ENCODE results near the gene STRBP. TPM values are rescaled to one million over a fixed set of nuclear protein-coding genes. Genes with fewer than 3 reads are reported as not detected.

The STRBP gene
- total RNA-seq, 1 donor from 2014 or later: 31.2 TPM

DNA sequence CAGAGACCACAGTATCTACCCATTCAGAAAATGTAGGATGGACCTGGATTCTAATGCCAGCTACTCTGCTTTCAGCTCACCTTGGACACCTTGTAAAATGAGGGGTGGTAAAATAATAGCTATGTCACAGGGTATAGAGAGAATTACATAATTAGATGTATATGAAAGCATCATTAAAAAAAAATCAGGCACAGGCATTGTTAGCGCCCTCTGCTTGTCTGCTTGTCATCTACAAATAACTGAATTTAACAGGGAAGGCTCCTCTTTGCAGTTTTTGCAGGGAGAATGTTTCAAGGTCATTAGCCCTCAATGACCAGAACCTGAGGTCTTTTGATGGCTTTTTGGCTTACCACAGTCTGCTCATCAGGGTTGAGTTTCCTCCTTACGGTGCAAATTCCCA, 176.9 kb downstream of the STRBP start:
- no peak for ATAC-seq

DNA sequence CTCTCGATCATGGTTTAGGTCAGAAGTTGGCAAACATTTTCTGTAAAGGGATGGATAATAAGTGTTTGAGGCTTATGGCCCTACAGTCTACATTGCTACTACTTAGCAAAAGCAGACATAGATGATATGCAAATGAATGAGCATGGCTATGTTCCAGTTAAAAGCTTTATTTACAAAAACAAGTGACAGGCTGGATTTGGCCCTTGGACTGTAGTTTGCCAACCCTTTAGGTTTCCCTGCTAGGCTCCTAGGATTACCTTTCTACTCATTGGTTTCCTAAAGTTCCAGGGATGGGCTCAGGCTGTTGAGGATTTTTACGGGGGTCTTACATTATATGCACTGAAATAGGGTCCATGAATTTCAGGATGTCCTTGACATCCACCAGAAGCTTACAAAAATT, 177.4 kb downstream of the STRBP start:
- no peak for ATAC-seq

DNA sequence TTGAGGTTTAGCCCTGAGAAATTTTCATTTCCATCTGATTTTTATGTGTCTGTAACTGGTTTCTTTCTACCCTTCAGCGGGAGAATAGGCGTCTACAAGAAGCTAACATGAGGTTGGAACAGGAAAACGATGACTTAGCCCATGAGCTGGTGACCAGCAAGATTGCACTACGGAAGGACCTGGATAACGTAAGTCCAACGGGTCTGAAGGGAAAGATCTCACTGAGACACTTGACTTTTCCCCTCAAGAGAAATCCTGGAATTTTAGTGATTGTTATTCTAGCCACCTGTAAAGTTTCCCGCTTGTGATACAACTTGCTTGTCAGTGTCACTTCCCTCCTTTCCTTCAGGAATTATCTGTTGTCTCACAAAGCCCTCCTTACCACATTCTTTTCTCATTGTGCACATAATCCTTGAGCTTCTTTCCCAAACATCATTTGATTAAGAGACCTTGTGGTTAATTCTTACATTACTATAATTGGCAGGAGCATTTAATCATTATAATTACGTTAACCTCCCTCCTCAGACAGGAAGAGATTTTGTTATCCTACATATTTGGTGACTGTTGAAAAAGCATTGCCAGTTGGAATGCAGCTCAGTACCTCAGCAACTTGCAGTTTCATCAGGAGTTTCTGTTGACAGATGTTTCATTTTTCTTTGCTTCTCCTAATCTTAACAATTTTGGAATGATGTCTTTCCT, 178.0 kb downstream of the STRBP start:
- no peak for ATAC-seq

DNA sequence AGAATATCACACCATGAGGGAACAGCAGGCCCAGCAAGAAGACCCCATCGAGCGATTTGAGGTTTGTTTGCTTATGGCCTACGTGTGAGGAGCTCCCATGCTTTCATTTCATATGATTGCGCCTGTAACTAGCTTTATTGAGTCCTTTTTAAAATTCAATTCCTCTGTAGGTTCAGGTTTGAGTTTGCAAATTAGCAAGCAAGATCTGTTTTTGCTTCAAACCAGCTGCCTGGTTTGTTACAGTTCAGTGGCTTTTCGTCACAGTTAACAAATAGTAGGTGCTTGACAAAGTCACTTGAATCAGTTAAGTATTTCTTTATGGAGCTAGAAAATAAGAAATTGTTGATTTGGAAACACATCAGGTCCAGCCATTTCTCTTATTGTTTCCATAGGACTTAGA, 178.6 kb downstream of the STRBP start:
- no peak for ATAC-seq

DNA sequence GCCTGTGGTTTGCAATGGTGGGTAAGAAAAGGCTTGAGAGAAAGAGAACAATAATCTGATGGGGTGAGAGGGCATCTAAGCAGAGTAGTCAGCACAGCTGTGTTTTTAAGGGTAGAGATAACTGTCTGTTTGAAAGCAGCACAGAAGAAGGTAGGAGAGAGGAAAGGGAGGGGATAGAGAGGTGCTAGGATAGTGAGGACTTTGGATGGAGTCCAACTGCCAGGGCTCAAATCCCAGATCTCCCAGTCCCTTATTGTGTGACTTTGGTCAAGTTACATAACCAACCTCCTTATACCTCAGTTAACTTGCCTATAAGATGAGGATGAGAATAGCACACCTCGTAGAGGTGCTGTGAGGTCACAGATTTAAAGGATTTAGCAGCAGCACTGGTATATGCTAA, 179.3 kb downstream of the STRBP start:
- ATAC-seq: no peak

DNA sequence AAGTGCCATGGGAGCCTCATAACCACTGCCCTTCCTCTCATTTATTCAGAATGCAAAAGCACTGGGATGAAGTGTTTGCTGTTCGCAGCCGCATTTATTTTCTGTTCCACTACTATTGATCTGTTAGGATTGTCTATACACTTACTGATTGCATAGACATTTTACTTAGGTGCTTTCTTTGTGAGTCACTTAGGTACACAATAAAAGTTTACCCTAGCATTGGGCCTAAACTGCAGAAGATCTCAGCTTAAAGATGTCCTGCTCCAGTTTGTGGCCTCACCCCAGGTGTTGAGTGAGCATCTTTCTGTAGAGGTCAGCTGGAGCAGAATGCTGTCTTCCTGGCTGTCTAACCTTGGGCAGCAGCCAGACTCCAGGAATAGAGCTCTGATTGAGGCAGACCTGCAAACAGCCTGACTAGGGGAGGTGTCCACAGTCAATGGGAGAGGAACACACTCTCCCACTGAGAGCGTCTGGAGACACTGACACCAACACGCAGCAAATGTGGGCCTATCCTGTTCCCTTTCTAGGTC, 181.0 kb downstream of the STRBP start:
- ATAC-seq: no peak

DNA sequence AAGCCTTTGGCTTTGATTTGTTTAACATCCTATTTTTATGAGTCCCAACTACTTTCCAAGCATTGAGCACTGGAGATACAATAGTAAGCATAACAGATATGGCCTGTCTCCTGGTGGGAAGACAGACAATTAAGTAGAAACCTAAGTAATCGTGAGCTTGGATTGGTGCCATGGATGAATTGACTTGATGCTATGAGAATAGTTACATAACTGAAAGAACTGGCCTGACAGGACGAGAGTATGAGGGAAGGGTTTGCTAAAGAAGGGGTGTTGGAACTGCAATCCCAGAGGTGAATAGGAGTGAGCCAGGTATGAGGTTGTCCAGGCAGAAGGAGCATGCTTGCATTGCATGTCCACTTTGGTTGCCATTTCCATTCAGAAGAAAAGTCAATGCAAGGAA, 182.5 kb downstream of the STRBP start:
- ATAC-seq: peak; percentile 41

DNA sequence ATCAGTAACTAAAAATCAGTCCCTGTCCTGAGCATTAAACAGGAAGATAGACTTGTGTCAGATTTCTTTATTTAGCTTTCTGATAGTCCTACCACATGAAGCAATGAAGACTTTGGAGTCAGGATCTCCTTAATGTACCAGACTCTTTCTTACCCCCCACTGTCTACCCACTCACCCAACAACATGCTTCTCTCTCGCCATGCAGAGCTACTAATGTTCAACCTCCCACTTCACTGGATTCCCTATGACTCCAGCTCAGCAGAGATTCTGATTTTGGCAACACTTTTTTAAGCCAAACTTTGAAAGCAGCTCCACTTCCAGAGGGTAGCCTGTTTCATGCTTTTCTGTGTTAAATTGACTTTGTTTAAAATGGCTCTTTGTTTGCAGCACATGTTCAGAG, 184.1 kb downstream of the STRBP start:
- ATAC-seq: no peak

DNA sequence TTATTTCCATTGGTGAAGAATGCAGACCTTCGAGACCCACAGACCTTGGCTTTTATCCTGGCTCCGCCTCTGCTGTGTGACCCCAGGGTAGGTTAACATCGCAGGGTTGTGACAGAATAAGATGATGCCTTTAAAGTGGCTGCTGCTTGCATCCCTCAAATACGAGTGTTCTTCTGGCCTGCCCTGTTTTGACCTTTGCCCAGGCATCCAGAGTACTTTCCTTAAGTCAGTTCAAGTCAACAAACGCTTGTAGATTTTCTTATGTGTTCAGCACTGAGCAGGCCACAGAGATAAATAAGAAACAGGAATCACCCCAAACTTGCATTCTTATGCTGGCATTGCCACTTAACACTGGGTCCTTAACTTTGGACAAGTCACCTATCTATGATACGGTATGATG, 184.7 kb downstream of the STRBP start:
- no peak for ATAC-seq

DNA sequence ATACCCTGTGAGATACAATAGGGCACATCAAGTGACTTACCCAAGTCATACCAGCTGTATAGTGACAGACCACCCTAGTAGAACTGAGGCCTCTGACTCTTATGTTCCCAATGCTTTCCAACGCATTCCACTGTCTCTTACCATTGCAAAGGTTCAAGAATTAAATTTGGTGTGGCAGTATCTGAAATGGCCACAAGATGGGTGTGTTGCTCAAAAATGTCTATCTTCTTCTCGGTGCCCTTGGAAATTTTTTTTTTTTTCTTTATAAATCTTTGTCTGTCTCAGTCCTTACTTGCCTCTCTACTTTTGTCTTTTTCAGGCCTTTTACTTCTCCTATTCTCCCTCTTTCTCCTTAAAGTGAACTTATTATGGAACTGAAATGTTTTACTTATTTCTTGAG, 186.6 kb downstream of the STRBP start:
- peak; percentile 49 for ATAC-seq

DNA sequence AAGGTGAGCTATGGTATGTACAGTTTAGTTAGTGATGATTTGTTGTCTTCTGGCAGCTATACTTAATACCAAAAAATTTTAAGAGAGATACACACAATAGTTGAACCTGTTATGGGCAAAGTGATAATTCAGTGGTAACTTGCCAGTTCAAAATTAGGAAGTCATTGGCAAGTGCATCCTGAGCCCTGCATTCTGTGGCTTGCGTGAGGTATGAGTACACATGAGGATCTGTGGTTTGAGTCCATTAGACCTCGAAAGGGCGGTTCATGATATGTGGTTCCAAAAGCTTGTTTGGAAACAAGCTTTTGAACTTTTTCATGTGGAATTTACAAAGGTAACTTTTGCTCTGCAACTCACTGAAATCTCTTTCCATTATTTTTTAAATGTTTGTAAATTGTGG, 187.9 kb downstream of the STRBP start:
- ATAC-seq: no peak

DNA sequence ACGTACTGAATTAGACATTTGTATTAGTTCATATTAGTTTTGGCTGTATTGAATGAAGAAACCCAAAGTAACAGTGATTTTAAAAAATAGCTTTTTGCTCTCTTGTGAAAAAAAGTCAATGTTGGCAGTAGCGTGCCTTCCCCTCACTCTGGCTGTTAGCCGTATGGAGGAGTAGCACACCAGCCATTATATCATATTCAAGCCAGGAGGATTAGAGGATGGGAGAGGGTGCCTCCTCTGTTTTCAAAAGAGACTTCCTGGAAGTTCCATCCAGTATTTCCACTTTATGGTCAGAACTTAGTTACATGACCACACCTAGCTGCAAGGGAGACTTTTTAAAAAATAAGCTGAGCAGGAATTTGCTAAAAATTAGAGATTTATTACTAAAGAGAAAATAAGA, 193.8 kb downstream of the STRBP start:
- ATAC-seq: no peak

DNA sequence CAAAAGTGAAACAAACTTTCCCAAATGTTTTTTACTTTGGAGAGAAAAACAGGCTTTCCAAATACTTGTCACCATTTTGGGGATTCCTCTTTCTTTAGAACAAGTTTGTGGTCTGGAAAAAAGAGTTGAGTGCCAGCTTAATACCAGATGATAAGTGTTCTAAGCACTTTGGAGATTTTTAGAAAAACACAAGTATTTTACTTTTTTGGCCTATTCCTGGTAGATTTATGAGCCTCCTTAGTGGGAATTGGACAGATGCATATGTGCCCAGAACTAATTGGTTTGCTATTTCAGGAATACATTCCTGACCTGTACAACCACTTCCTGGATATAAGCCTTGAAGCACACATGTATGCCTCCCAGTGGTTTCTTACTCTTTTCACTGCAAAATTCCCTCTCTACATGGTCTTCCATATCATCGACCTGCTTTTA, 194.4 kb downstream of the STRBP start:
- ATAC-seq: no peak

DNA sequence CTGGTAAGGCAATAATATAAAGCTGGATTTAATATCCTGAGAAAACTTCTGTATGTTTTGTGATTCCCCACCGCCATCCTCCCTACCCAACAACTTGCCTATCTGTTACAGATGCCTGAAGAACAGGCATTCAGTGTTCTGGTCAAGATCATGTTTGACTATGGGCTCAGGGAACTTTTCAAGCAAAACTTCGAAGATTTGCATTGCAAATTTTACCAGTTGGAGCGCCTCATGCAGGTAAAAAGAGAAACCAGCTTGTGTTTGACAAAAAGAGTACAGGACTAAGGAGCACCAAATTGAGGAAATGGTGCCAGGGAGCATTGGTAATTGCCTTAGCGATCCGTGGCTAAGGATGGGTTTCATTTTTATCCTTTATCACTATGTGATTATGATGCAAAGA, 194.9 kb downstream of the STRBP start:
- ATAC-seq: no peak

DNA sequence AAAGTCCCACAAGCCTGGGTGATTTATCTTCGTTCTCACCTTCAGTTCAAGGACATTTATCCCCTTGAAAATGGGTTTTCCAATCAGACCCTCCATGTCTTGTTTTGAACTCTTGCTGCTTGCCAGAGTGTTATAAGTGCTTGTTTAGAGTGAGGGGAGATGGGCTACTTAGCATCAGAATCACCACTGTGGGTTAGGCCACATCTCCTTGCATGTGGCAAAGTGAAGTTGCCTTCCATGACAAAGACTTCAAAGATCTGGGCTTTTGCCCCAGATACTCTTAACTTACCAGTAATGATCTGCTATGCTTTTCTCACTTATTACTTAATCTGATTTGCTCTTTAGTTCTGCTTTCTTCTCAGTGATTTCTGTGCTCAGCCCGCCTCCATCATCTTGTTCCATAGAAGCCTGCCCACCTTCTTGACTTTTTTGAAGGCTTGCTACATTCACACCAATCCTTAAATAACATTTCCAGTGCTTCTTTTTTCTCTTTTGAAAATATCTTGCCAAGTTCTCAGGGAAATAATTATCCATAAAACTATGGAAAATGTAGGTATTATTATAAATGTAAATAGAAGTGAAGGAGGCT, 195.9 kb downstream of the STRBP start:
- no peak for ATAC-seq

Other genes with a start within 250 kb of the STRBP start
- 0.76 TPM for gene GPR21, start 234.9 kb downstream of the STRBP start, total RNA-seq
- gene CRB2, start 87.6 kb upstream of the STRBP start, total RNA-seq: not detected